ENCODE data around the gene SLC48A1. TPM values are rescaled to one million over a fixed set of nuclear protein-coding genes. Genes with fewer than 3 reads are reported as not detected.
"Not testable (repeated sequence)": the region's sequence is repeated elsewhere in the genome, so short reads cannot be mapped to it uniquely, and the experiment has no call there.

The SLC48A1 gene
- polyA plus RNA-seq, 1 donor from 2014 or later: 8.0 TPM

GRCh38 chr12:47808574-47809365, 35.7 kb downstream of the SLC48A1 start:
- Histone ChIP-seq H3K4me2 (ENCODE audit: low read length) (no peak overlapping the region), H3K27me3 (ENCODE audit: insufficient read depth, low read depth, low read length) (no peaks in the 10 kb centered on the region), H3K9ac (ENCODE audit: low read length) (peak overlapping the region; percentile 41), H2AFZ (ENCODE audit: low read depth, low read length) (no peak overlapping the region), H3K27ac (ENCODE audit: low read length) (peak overlapping the region; percentile 46), H3F3A (ENCODE audit: insufficient read depth, low read length, poor library complexity, severe bottlenecking) (no peaks in the 10 kb centered on the region), H3K9me2 (ENCODE audit: insufficient read depth, low read length) (no peaks in the 10 kb centered on the region), H3K79me2 (replicated peaks; ENCODE audit: insufficient read depth, low read length) (peaks cover 23% of the 10 kb centered on the region), H3K4me3 (ENCODE audit: low read length) (peak overlapping the region; percentile 47), H3K36me3 (ENCODE audit: insufficient read depth, low read length) (no peaks in the 10 kb centered on the region), H4K20me1 (ENCODE audit: insufficient read depth) (no peaks in the 10 kb centered on the region), H3K9me3 (ENCODE audit: low read length) (no peaks in the 10 kb centered on the region)
- TF ChIP-seq EP300 (conservative IDR thresholded peaks at IDR 0.05; ENCODE audit: poor library complexity, severe bottlenecking) (no peak), TAF1 (IDR thresholded peaks at IDR 0.05; ENCODE audit: low read depth) (no peak), CTCF (IDR thresholded peaks at IDR 0.05; ENCODE audit: poor library complexity, severe bottlenecking) (no peak), POLR2AphosphoS5 (IDR thresholded peaks at IDR 0.05) (no peak), RAD21 (conservative IDR thresholded peaks at IDR 0.05) (no peak), REST (IDR thresholded peaks at IDR 0.05; ENCODE audit: borderline replicate concordance) (no peak), EZH2 (IDR thresholded peaks at IDR 0.05; ENCODE audit: borderline replicate concordance, insufficient read depth, low read length, poor library complexity, severe bottlenecking) (no peak), SMC3 (conservative IDR thresholded peaks at IDR 0.05; ENCODE audit: poor library complexity) (no peak), MXI1 (conservative IDR thresholded peaks at IDR 0.05; ENCODE audit: poor library complexity, severe bottlenecking) (no peak)

- not testable (repeated sequence) for H3K9ac ChIP-seq (ENCODE audit: low read length); H2AFZ ChIP-seq (ENCODE audit: low read depth, low read length); H3K9me3 ChIP-seq (ENCODE audit: low read length); H3K27me3 ChIP-seq (ENCODE audit: insufficient read depth, low read depth, low read length); H4K20me1 ChIP-seq (ENCODE audit: insufficient read depth); H3F3A ChIP-seq (ENCODE audit: insufficient read depth, low read length, poor library complexity, severe bottlenecking); H3K36me3 ChIP-seq (ENCODE audit: insufficient read depth, low read length); H3K9me2 ChIP-seq (ENCODE audit: insufficient read depth, low read length); H3K4me2 ChIP-seq (ENCODE audit: low read length); H3K27ac ChIP-seq (ENCODE audit: low read length); H3K4me3 ChIP-seq (ENCODE audit: low read length)
- H3K79me2 ChIP-seq (replicated peaks; ENCODE audit: insufficient read depth, low read length): peaks cover 23% of the 10 kb centered on the region
Observed at GRCh38 chr12:47809518-47809917, 36.5 kb downstream of the SLC48A1 start.
